ENCODE data around the gene GPC6.

DNA sequence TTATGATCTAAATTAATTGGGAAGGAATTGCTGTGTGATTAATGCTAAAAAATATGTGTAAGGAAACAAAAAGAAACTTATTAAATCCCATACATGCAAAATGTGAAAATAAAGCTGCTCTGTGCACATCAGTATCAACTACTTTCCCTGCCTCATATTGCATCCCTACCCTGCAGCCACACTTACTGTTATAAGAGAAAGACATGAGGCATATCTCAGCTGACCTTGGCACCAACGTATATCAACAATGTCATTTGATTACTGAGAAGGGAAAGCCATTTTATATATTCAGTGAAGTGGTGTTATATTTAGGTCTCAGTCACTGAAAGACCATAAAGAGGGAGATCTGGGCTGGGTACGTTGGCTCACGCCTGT, 585.1 kb downstream of the GPC6 start:
- TF ChIP-seq EZH2 (IDR thresholded peaks at IDR 0.05; ENCODE audit: insufficient read depth, poor library complexity, severe bottlenecking) = no peak
- no peak for TF ChIP-seq EZH2phosphoT487 (IDR thresholded peaks at IDR 0.05; ENCODE audit: insufficient read depth, low read depth)

All from GM23248 (cell line).